Jurkat, Clone E6-1 (cell line): ENCODE measurements around the gene PUSL1.
A peak's percentile ranks its signal among the peaks of the same experiment; 100 is the strongest.

ENCODE experiments used
- DNase-seq: peaks from one replicate; pipeline ENCODE4 v3.0.0-alpha.2; 2011; ENCODE audit warnings: low read depth, low spot score
- H3K4me3 ChIP-seq: 2 replicates; pipeline ENCODE4 v1.5.1; 2011; ENCODE audit warnings: mild to moderate bottlenecking, low read length, control low read depth, moderate library complexity

PUSL1 gene

DNA sequence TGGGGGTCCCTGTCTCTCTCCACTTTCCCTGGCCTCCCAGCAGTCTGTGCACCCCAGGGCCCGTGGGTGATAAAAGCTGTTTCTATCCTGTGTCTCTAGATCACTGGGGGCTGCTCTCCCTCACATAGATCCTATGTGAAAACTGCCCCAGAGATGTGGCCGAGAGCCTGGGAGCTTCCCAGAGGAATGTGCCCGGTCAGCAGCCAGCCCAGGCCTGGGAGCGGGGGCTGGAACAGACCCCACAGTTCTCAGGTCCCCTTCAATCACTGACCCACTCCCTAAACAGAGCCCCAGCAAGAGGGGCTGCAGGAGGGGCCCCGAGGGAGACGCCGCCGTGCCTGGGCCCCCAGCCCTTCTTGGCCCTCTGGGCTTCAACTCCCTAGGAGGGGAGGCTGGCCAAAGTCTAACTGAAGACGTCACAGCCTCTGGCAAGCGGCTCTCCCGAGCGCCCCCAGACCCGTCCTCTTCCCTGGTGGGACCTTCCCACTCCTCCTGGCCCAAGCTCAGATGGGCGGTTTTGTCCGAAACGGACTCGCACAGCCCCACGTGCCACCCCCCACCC is 49.6 kb downstream of the PUSL1 start:
- no peak overlapping the region for H3K4me3 ChIP-seq
- no peak for DNase-seq

DNA sequence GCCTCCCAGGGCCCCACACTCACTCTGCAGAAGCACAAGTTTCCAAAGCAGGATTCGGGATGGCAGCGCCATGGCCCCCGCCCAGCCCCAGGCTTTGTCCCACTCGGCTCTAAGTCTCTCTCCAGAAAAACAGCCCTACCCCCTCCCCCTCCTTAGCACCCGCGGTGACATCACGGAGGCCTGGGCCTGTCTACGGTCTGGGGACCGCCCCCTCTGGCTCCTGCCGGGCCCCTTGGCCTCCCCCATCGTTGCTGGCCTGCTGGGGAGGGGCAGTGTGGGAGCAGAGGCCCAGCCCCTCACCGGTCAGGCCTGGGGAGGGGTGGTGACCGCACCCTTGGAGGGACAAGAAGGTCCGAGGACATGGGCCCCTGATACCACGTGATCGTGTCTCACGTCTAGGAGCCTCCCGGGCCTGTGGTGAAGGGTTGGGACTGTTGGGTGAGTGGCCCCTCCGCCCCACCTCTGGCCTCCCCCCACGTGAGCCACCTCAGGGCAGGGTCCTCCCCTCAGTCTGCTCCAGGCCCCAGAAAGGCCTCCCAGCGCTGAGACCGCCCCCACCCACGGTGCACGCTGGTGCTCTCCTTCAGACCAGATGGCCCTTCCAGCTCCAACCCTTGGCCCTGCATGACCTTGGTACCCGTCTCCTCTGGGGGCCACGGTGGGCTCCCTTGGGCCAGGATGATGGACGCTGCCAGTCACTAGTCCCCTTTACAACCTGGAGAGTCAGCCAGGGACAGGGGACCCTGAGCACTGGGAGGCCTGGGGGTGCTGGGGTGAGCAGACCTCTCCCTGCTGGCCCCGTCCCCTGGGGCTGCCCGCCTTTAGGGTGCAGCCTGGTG is 50.3 kb downstream of the PUSL1 start, which contains the start of gene MXRA8:
MXRA8 (minus strand) TSS at position 123 of the 839 bp plus-strand sequence; CDS start at position 72, 51 bp downstream.
- DNase-seq: no peak
- H3K4me3 ChIP-seq: no peak within 1 kb of the TSS

DNA sequence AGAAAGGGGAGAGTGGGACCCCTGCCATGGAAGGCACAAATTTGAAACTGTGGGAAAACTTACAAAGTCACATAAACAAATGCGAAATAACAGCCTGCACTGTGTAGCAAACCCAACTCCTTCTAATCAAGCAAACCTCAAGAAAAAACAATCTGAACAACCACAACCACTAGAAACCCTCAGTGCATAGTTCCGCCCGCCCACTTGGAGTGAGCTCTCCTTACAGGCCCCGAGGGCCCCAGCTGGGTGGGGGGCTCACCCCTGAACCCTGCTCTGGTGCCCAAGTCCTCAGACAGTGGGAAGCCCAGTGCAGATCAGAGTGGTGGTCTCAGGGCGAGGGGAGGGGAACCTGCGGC is 50.9 kb downstream of the PUSL1 start:
- no peak overlapping the region for H3K4me3 ChIP-seq
- peak; percentile 46 for DNase-seq

DNA sequence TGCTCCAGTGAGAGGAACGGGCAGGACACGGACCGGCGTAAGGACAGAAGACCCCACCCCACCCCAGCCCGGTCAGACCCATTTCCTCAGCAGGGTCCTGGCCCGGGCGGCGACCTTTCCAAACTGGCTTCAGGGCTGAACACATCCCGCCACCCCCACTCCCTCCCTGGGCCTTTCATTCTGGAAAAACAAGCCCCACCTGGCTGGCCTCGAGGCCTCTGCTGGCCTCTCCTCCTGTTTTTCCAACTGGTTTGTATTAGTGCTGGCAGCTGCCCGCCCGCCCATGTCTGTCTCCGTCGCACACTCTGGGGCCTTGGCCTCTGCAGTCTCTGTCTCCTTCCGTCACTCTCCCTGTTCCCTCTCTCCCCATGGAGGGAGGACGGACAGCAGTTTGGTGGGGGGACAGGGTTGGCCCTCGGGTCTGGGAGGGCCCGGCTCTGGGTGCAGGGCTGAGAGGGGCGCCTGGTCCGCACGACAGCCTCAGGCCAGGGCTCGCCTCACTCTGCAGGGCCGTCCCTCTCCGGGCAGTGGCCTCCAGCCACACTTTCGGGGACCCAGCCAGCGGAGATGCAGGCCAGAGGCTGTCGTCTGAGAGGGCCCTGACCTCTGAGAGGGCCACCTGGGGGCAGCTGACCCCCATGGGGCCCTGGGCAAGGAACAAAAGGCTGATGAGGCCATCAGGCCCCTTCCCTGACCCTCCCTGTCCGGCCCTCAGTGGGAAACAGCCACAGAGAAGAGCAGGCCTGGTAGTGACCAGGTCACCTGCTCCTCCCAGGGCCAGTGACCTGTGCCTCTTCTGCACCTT is 51.5 kb downstream of the PUSL1 start:
- DNase-seq: no peak
- H3K4me3 ChIP-seq: no peak overlapping the region

DNA sequence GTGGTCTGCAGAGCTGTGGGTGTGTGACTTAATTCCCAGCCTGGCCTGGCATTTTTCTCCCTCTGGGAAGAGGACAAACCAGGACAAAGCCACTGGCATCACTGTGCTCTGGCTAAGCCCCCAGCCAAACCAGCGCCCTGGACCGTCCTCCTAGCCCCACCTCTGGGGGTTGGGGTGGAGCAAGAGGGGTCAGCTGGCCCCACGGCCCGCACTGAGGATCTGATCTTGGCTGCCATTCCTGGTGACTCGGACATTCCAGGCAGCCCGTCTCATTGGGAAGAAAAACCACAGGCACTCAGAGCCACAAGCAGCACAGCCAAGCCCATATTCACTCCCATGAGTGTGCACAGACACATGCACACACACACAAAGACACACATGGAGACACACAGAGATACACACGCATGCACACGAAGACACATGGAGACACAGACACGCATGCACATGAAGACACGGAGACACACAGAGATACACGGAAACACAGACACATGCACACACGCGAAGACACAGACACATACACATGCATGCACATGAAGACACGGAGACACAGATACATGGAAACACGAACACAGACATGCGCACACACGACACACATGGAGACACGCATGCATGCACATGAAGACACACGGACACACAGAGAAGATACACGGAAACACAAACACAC is 52.2 kb downstream of the PUSL1 start:
- no peak for DNase-seq
- no peak overlapping the region for H3K4me3 ChIP-seq
